ENCODE measurements around the gene TBC1D1. TPM values are rescaled to one million over a fixed set of nuclear protein-coding genes. Genes with fewer than 3 reads are reported as not detected.

The TBC1D1 gene
- total RNA-seq, 1 donor from 2014 or later, result 54.5 TPM

DNA sequence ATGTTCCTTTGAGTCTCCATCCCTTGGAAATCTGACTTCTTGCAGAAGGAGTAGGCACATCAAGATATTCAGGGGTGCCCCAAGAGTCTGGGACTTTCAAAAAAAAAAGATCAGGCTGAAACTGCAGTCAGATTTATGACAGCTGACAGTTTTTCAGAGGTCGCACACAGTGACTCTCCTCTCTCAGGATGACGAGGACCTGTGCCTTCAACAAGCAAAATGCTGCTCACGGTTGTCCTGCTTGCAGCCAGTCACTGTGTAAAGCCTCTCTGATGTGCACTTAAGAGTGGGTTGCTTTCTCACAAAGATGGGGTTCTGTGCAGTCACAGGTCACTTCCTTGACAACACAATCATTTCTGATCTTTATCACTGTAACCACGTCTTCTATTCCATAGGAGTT lies 247.5 kb downstream of the TBC1D1 start:
- H3K27ac Mint-ChIP-seq (ENCODE audit: unreplicated experiment), result no peak overlapping the region
- Histone ChIP-seq H4K20me1 (ENCODE audit: insufficient read depth, low read length) (no peaks in the 10 kb centered on the region), H3K36me3 (ENCODE audit: insufficient read depth, low read length) (peaks cover 17% of the 10 kb centered on the region), H2AFZ (ENCODE audit: low read depth, low read length) (no peak overlapping the region), H3K4me1 (ENCODE audit: insufficient read depth, low read length) (peaks cover 8% of the 10 kb centered on the region), H3K27ac (ENCODE audit: low read depth, low read length) (no peak overlapping the region), H3K9me3 (ENCODE audit: insufficient read depth, low read depth, low read length) (no peaks in the 10 kb centered on the region), H3K4me2 (ENCODE audit: low read length) (no peak overlapping the region), H3K4me3 (ENCODE audit: insufficient read depth, low read depth, low read length) (no peak overlapping the region), H3K79me2 (ENCODE audit: insufficient read depth, low read length) (no peaks in the 10 kb centered on the region), H3K9ac (ENCODE audit: low read length) (no peak overlapping the region), H3K27me3 (ENCODE audit: insufficient read depth, low read length) (no peaks in the 10 kb centered on the region)
- peaks cover 9% of the 10 kb centered on the region for H3K4me1 Mint-ChIP-seq (ENCODE audit: low read depth, unreplicated experiment)
- FAIRE-seq (no peak), DNase-seq (ENCODE audit: low read depth) (no peak)
- peaks cover 33% of the 10 kb centered on the region for H3K36me3 Mint-ChIP-seq (ENCODE audit: low read depth, unreplicated experiment)
- no peaks in the 10 kb centered on the region for H3K27me3 Mint-ChIP-seq (ENCODE audit: low read depth, unreplicated experiment)
- H3K4me3 Mint-ChIP-seq (ENCODE audit: unreplicated experiment), result no peak overlapping the region
- H3K9me3 Mint-ChIP-seq (ENCODE audit: unreplicated experiment), result no peaks in the 10 kb centered on the region
- no peak for TF ChIP-seq EZH2 (IDR thresholded peaks at IDR 0.05; ENCODE audit: insufficient read depth, low read length)
- TF ChIP-seq, protein P1, sequence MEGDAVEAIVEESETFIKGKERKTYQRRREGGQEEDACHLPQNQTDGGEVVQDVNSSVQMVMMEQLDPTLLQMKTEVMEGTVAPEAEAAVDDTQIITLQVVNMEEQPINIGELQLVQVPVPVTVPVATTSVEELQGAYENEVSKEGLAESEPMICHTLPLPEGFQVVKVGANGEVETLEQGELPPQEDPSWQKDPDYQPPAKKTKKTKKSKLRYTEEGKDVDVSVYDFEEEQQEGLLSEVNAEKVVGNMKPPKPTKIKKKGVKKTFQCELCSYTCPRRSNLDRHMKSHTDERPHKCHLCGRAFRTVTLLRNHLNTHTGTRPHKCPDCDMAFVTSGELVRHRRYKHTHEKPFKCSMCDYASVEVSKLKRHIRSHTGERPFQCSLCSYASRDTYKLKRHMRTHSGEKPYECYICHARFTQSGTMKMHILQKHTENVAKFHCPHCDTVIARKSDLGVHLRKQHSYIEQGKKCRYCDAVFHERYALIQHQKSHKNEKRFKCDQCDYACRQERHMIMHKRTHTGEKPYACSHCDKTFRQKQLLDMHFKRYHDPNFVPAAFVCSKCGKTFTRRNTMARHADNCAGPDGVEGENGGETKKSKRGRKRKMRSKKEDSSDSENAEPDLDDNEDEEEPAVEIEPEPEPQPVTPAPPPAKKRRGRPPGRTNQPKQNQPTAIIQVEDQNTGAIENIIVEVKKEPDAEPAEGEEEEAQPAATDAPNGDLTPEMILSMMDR (IDR thresholded peaks at IDR 0.05; ENCODE audit: insufficient read depth, low read depth, low read length), result no peak

DNA sequence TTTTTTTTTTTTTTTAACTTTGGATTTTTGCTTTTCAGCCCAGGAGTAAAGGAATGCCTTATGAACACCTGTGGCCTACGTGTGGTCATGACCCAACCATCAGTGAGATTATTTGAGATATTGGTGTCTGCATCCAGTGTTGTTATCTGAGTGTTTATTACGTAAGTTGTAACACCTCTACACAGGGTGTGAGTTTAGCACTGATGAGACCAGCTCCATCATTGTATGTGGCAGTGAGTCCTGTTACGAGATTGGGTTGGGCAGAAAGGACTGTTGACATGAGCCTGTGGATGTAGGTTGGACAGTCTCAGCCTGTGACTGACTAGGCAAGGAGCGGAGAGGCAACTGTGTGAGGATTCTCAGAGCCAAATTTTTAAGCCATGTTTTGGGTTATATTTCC lies 248.3 kb downstream of the TBC1D1 start:
- Histone ChIP-seq H2AFZ (ENCODE audit: low read depth, low read length) (no peak overlapping the region), H3K4me3 (ENCODE audit: insufficient read depth, low read depth, low read length) (no peak overlapping the region), H3K27ac (ENCODE audit: low read depth, low read length) (no peak overlapping the region), H3K27me3 (ENCODE audit: insufficient read depth, low read length) (no peaks in the 10 kb centered on the region), H4K20me1 (ENCODE audit: insufficient read depth, low read length) (no peaks in the 10 kb centered on the region), H3K9ac (ENCODE audit: low read length) (no peak overlapping the region), H3K36me3 (ENCODE audit: insufficient read depth, low read length) (peaks cover 14% of the 10 kb centered on the region), H3K4me1 (ENCODE audit: insufficient read depth, low read length) (peaks cover 8% of the 10 kb centered on the region), H3K9me3 (ENCODE audit: insufficient read depth, low read depth, low read length) (no peaks in the 10 kb centered on the region), H3K4me2 (ENCODE audit: low read length) (no peak overlapping the region), H3K79me2 (ENCODE audit: insufficient read depth, low read length) (no peaks in the 10 kb centered on the region)
- Mint-ChIP-seq H3K4me3 (ENCODE audit: unreplicated experiment) (no peak overlapping the region), H3K4me1 (ENCODE audit: low read depth, unreplicated experiment) (peaks cover 3% of the 10 kb centered on the region), H3K9me3 (ENCODE audit: unreplicated experiment) (no peaks in the 10 kb centered on the region), H3K27ac (ENCODE audit: unreplicated experiment) (no peak overlapping the region), H3K36me3 (ENCODE audit: low read depth, unreplicated experiment) (peaks cover 27% of the 10 kb centered on the region), H3K27me3 (ENCODE audit: low read depth, unreplicated experiment) (no peaks in the 10 kb centered on the region)
- FAIRE-seq, result no peak
- TF ChIP-seq, protein P1 (IDR thresholded peaks at IDR 0.05; ENCODE audit: insufficient read depth, low read depth, low read length), result no peak
- TF ChIP-seq EZH2 (IDR thresholded peaks at IDR 0.05; ENCODE audit: insufficient read depth, low read length), result no peak
- DNase-seq (ENCODE audit: low read depth), result no peak

DNA sequence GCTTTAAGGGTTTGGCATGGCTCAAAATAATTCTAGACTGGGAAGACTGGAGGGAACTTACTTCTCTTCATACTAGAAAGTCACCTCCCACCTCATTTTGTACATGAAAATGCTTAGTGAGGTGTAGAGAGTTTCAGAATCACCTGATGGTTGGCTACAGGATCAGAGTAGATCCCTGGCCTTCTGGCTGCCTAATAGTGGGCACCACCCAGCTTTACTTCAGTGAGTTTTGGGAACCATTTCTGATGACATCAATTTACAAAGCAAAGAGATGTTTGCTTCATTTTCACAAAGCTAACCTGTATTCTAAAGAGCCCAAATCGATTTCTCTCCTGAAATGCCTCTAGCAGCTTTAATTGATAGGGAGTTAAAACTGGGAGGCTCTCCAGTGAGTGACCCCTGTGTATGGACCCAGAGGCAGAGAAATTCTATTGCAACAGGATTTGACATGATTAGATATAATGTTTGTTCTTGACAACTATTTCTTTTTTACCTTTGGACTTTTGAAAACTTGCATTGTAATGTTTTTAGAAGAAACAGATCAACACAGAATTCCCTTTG lies 249.8 kb downstream of the TBC1D1 start:
- H3K4me3 ChIP-seq (ENCODE audit: insufficient read depth, low read depth, low read length), result no peak overlapping the region
- H3K27ac ChIP-seq (ENCODE audit: low read depth, low read length), result no peak overlapping the region
- Mint-ChIP-seq H3K36me3 (ENCODE audit: low read depth, unreplicated experiment) (peaks cover 25% of the 10 kb centered on the region), H3K4me3 (ENCODE audit: unreplicated experiment) (no peak overlapping the region), H3K4me1 (ENCODE audit: low read depth, unreplicated experiment) (no peaks in the 10 kb centered on the region), H3K9me3 (ENCODE audit: unreplicated experiment) (no peaks in the 10 kb centered on the region), H3K27ac (ENCODE audit: unreplicated experiment) (no peak overlapping the region), H3K27me3 (ENCODE audit: low read depth, unreplicated experiment) (no peaks in the 10 kb centered on the region)
- no peaks in the 10 kb centered on the region for H3K9me3 ChIP-seq (ENCODE audit: insufficient read depth, low read depth, low read length)
- H3K9ac ChIP-seq (ENCODE audit: low read length), result no peak overlapping the region
- H2AFZ ChIP-seq (ENCODE audit: low read depth, low read length), result no peak overlapping the region
- peaks cover 14% of the 10 kb centered on the region for H3K4me1 ChIP-seq (ENCODE audit: insufficient read depth, low read length)
- no peak overlapping the region for H3K4me2 ChIP-seq (ENCODE audit: low read length)
- FAIRE-seq (no peak), DNase-seq (ENCODE audit: low read depth) (no peak)
- no peaks in the 10 kb centered on the region for H4K20me1 ChIP-seq (ENCODE audit: insufficient read depth, low read length)
- H3K36me3 ChIP-seq (ENCODE audit: insufficient read depth, low read length), result peaks cover 8% of the 10 kb centered on the region
- H3K27me3 ChIP-seq (ENCODE audit: insufficient read depth, low read length), result no peaks in the 10 kb centered on the region
- no peaks in the 10 kb centered on the region for H3K79me2 ChIP-seq (ENCODE audit: insufficient read depth, low read length)
- TF ChIP-seq EZH2 (IDR thresholded peaks at IDR 0.05; ENCODE audit: insufficient read depth, low read length), result no peak
- TF ChIP-seq, protein P1 (IDR thresholded peaks at IDR 0.05; ENCODE audit: insufficient read depth, low read depth, low read length), result no peak

All from astrocyte (in vitro differentiated cells and primary cell).